Lower lobe of right lung (tissue), 2 donors: ENCODE results near the gene PRKCZ. TPM values are rescaled to one million over a fixed set of nuclear protein-coding genes. Genes with fewer than 3 reads are reported as not detected.

Experiments used
- ATAC-seq, 2 donors: fragments of 200-7000 bp; cut with Tn5 transposase; one replicate each; pipeline ENCODE4 v1.9.1; 2020 to 2022; ENCODE audit warnings: mild to moderate bottlenecking in 2 of 2, moderate library complexity in 2 of 2
- DNase-seq: peaks from one replicate; pipeline ENCODE4 v3.0.0-alpha.2; 2020
- H3K27ac ChIP-seq: fragments of 200-600 bp; one replicate; pipeline ENCODE4 v1.8.0; 2022
- H3K27me3 ChIP-seq: fragments of 200-600 bp; one replicate; pipeline ENCODE4 v1.8.0; 2022; ENCODE audit warnings: low read depth
- H3K36me3 ChIP-seq: fragments of 200-600 bp; one replicate; pipeline ENCODE4 v1.8.0; 2022; ENCODE audit warnings: mild to moderate bottlenecking
- H3K4me1 ChIP-seq: fragments of 200-600 bp; one replicate; pipeline ENCODE4 v1.8.0; 2022
- H3K4me3 ChIP-seq: fragments of 200-600 bp; one replicate; pipeline ENCODE4 v1.8.0; 2022; ENCODE audit warnings: mild to moderate bottlenecking
- H3K9me3 ChIP-seq: fragments of 200-600 bp; one replicate; pipeline ENCODE4 v1.8.0; 2022
- intact Hi-C: fragments of 100-400 bp; cut with DNase I; formaldehyde crosslinking; loops from one replicate; pipeline ENCODE4 v1.11.0; 2022
- long read RNA-seq: library from polyadenylated mRNA; unstranded; transcript quantifications from one replicate; pipeline ENCODE4 v2.0.0, GENCODE V29; 2021
- total RNA-seq: library from RNA; stranded (reverse); fragmentation: NEBNext Ultra II Directional; extraction: Animal tissue kit (Norgen Biotek cat#: 25700); gene quantifications from one replicate; pipeline ENCODE4 v1.2.1, GENCODE V29; 2021
- TF ChIP-seq, protein P1 (sequence below): fragments of 200-600 bp; IDR thresholded peaks from one replicate; pipeline ENCODE4 v1.8.0; 2022; ENCODE audit warnings: antibody characterized with exemption, mild to moderate bottlenecking
- donor health status: DM: no; HTN: yes; CAD: no; lungs with severe emphysema.

Gene PRKCZ
- 97.6 TPM for total RNA-seq
- long read RNA-seq, transcript PRKCZ-201 (18 exons, 2,326 nt), result major isoform, 89 of 176 reads
- long read RNA-seq, partial matches to known transcripts, result 30 of 176 reads
- long read RNA-seq, other reads (novel, unspliced or antisense), result 56 of 176 reads

DNA sequence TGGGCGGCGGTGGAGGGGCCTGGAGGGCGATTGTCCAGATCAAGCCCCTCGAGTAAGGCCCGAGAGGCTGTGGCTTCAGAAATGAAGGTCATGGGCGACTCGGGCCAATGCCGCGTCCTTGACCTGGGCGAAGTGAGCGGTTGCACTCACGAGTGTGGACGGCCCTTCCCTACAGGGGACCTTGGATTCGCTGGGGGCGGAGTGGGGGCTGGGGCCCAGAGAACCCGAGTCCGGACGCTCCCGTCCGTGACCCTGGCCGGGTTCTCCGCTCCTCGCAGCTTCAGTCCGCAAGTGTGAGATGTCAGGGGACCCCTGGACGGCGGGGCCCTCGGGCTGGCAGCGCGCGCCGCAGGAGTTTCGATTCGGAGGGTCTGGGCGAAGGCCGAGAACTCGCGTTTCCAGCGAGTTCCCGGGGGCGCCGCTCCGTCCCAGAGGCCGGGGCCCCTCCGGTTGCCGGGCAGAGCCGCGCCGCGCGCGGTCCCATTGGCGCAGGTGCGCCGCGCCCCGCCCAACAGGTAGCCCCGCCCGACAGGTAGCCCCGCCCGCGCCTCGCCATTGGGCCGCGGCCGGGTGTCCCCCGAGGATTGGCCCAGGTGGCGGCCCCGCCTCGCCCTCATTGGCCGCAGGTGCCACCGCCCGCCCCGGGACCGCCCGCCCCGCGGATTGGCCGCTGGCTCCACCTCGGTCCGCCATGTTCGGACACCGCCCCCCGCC lies at the start of gene PRKCZ:
Gene PRKCZ, plus strand, starts transcription at position 694 of the 714 bp plus-strand sequence. CDS start 220 bp downstream, outside the sequence.
- no peaks in the 10 kb centered on the region for H3K36me3 ChIP-seq
- H3K9me3 ChIP-seq, result no peaks in the 10 kb centered on the region
- peak; percentile 89 to 92 for ATAC-seq
- peak within 1 kb of the TSS; percentile 90 for H3K27ac ChIP-seq
- H3K27me3 ChIP-seq, result peaks cover 47% of the 10 kb centered on the region
- TF ChIP-seq, protein P1, sequence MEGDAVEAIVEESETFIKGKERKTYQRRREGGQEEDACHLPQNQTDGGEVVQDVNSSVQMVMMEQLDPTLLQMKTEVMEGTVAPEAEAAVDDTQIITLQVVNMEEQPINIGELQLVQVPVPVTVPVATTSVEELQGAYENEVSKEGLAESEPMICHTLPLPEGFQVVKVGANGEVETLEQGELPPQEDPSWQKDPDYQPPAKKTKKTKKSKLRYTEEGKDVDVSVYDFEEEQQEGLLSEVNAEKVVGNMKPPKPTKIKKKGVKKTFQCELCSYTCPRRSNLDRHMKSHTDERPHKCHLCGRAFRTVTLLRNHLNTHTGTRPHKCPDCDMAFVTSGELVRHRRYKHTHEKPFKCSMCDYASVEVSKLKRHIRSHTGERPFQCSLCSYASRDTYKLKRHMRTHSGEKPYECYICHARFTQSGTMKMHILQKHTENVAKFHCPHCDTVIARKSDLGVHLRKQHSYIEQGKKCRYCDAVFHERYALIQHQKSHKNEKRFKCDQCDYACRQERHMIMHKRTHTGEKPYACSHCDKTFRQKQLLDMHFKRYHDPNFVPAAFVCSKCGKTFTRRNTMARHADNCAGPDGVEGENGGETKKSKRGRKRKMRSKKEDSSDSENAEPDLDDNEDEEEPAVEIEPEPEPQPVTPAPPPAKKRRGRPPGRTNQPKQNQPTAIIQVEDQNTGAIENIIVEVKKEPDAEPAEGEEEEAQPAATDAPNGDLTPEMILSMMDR, result no peak
- H3K4me1 ChIP-seq, result peaks cover 38% of the 10 kb centered on the region
- peak within 1 kb of the TSS; percentile 66 for H3K4me3 ChIP-seq
- intact Hi-C loops, result loop anchor here (10.0 kb wide), 1 partner anchor 105 kb away; no protein-coding TSS in a partner anchor
- peak; percentile 95 for DNase-seq

DNA sequence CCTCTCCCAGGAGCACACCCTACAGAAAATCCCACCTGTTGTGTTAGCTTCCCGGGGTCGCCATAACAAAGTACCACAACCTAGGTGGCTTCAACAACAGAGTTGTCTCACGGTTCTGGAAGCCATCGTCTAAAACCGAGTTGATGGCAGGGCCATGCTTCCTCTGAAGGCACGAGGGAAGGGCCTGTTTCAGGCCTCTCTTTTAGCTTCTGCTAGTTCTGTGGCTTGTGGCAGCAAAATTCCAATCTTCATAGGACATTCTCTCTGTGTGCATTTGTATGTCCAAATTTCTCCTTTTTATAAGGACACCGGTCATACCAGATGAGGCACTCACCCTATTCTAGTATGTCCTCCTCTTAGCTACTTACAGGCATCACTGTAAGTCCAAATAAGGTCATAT lies 49.8 kb upstream of the PRKCZ start:
- Histone ChIP-seq H3K36me3 (no peaks in the 10 kb centered on the region), H3K27me3 (peaks cover 38% of the 10 kb centered on the region), H3K4me1 (peaks cover 17% of the 10 kb centered on the region), H3K27ac (no peak overlapping the region), H3K9me3 (no peaks in the 10 kb centered on the region), H3K4me3 (no peak overlapping the region)
- DNase-seq, result no peak
- intact Hi-C loops, result no loop called here
- TF ChIP-seq, protein P1, result no peak
- no peak for ATAC-seq

DNA sequence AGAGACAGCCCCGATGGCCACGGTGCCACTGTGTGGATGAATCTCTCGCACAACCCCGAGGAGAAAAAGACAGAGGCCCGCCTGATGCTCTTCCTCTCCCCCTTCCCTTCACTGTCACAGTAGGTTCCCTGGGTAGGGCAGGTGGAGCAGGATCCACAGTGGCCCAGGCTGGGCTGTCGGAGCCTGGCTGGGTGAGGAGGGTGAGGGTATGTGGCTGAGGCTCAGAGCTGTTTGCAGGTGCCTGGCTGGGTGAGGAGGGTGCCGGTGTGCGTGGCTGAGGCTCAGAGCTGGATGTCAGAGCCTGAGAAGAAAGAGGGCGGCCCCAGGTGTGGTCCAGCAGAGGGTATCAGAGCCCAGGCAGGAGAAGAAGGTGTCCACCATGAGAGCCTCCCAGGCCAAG lies 49.4 kb upstream of the PRKCZ start:
- TF ChIP-seq, protein P1, result no peak
- H3K27me3 ChIP-seq, result peaks cover 42% of the 10 kb centered on the region
- DNase-seq, result no peak
- H3K36me3 ChIP-seq, result no peaks in the 10 kb centered on the region
- H3K4me1 ChIP-seq, result peaks cover 14% of the 10 kb centered on the region
- ATAC-seq, result no peak
- H3K4me3 ChIP-seq, result no peak overlapping the region
- no peaks in the 10 kb centered on the region for H3K9me3 ChIP-seq
- H3K27ac ChIP-seq, result no peak overlapping the region
- intact Hi-C loops, result no loop called here

DNA sequence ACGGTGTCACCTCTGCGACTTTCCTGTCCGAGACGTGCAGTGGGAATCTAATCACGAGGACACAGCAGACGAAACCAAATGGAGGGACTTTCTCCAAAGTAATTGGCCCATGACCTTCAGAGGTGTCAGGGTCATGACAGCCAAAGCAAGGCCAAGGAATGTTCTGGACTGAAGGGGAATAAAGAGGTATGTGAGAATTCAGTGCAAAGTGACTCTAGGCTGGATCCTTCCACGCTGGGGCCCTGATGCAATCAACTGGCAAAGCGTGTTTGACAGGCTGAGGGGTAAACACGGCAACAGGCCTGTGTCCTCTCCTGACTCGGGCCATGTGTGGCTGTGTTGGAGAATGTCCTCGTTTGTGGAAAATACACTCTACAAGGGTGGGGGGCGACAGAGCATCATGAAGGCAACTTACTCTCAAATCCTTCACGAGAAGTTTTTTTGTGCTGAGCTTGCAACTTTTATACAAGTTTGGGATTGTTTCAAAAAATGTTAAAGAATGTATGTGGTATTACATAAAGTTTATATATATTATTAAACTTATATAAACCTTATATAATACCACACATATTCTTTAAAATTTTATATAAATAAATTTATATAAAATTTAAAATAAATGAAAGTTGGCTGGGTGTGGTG lies 48.3 kb upstream of the PRKCZ start:
- intact Hi-C loops, result no loop called here
- H3K4me3 ChIP-seq, result no peak overlapping the region
- DNase-seq (peak; percentile 69), ATAC-seq (peak; percentile 76 to 88)
- H3K36me3 ChIP-seq, result no peaks in the 10 kb centered on the region
- H3K9me3 ChIP-seq, result no peaks in the 10 kb centered on the region
- H3K27me3 ChIP-seq, result peaks cover 42% of the 10 kb centered on the region
- H3K4me1 ChIP-seq, result peaks cover 10% of the 10 kb centered on the region
- TF ChIP-seq, protein P1, result no peak
- H3K27ac ChIP-seq, result no peak overlapping the region

DNA sequence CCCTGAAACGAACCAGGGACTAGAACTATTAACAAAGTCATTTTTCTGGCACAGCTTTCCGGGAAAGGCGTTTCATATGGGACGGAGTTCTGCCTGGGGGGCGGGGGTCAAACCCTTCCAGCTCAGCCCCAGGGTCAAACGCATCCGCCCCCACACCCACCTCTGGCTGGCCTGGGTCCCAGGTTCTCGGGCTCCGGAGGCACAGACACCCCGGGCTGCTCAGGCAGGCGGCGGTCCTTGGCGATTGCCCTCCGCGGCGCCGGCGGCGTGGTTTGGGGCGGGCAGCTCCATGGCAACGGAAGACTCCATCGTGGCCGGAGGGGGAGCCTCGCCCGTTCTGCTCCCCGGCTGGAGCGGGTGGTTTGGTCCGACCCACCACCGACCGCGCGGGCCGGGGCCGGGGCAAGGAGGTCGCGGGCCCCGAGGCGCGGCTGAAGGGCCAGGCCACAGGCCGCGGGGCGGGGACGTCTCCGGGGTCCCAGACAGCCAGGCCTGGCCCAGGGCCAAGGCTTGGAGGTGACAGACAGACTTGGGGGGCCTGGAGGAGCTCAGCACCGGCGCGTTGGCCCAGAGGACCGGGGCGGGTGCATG lies 46.6 kb upstream of the PRKCZ start, which contains the start of gene CFAP74:
Gene CFAP74, minus strand, starts transcription at position 246 of the 591 bp plus-strand sequence. CDS start 12,830 bp downstream, outside the sequence.
- no peak within 1 kb of the TSS for H3K27ac ChIP-seq
- peak; percentile 69 to 70 for ATAC-seq
- H3K4me1 ChIP-seq, result peaks cover 10% of the 10 kb centered on the region
- DNase-seq, result no peak
- H3K27me3 ChIP-seq, result peaks cover 42% of the 10 kb centered on the region
- H3K4me3 ChIP-seq, result peak within 1 kb of the TSS; percentile 21
- H3K9me3 ChIP-seq, result no peaks in the 10 kb centered on the region
- intact Hi-C loops, result no loop called here
- H3K36me3 ChIP-seq, result no peaks in the 10 kb centered on the region
- TF ChIP-seq, protein P1, result no peak
